Kidney glomerular epithelial cell (primary cell): ENCODE measurements around the gene KLK12.

Experiments
- DNase-seq: peaks from one replicate; lab custom pipeline; 2025; lab: John Stamatoyannopoulos, UW

Gene KLK12

DNA sequence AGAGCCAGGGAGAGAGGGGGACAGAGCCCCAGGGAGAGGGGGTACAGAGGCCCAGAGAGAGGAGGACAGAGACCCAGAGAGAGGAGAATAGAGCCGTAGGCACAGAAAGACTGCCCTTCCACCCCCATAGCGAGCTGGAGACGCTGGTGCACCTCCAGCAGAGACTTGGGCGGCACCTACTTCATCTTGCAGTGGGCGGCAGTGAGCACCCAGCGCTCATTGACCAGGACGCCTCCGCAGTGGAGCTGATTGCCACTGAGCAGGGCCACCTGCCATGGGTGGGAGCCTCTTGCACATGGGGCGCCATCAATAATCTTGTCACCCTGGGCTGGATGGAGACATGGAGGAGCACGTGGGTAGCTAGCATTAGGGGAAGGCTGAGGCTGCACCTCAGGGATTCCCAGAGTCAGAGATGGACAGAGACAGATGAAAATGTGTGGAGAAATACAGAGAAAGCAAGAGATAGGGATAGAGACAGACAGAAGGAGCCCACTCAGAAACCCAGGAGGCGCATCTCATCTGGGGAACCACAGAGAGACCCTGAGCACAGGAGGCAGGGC is 53.1 kb downstream of the KLK12 start:
- DNase-seq = no peak

DNA sequence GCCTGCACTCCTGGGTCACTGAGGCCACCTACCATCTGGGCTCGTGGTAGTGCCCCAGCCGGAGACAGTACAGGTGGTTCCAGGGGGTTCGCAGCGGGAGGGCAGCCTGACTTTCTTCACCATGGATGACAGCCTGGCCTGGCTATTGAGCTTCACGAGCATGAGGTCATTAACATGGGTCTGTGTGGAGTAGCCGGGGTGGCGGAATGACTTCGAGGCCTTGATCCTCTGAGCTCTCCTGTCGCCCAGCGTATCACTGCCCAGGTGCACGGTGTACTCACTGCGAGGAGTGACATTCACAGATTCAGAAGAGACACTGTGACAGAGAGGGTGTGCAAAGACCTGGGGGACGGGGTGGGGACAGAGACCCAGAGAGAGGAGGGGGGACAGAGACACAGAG is 54.6 kb downstream of the KLK12 start:
- DNase-seq = no peak

DNA sequence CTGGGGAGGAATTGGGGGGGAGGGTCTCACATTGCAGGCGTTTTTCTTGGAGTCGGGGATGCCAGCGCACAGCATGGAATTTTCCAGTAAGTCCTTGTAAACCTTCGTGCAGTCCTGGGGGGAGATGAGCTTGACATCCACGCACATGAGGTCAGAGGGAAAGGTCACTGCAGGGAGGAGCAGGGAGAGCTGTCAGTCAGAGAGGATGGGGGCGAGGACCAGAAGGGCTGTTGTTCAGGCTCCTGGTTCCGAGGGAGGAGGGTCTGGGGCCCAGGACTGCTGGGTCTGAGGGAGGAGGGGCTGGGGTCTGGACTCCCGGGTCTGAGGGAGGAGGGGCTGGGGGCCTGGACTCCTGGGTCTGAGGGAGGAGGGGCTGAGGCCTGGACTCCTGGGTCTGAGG is 55.0 kb downstream of the KLK12 start:
- DNase-seq = no peak
